A549 treated with AZD2906 at 1 μM for 4 hours (cell line): ENCODE data around the gene PALS2. TPM values are rescaled to one million over a fixed set of nuclear protein-coding genes. Genes with fewer than 3 reads are reported as not detected.

Source experiments
- total RNA-seq: library from RNA; stranded (reverse); fragments of 200-300 nt; extraction: Qiagen RNA extraction; gene quantifications from 5 replicates; pipeline ENCODE4 v1.2.3, GENCODE V29; 2022

The PALS2 gene
- total RNA-seq = 17.9 to 28.1 TPM (median 23.1 TPM) in 5 replicates

GRCh38 chr7:24572997-24573553, at the start of gene PALS2:
TSS of gene PALS2 (plus strand) at chr7:24573452. CDS start at chr7:24623668, 50,216 bp downstream.

Other genes starting within 250 kb of the PALS2 start
- gene GSDME, start 184.0 kb downstream of the PALS2 start, total RNA-seq = 38.9 to 50.3 TPM (median 45.2 TPM) in 5 replicates